GM20000 (cell line): ENCODE data around the gene CCDC17.
"Not testable (repeated sequence)": the region's sequence is repeated elsewhere in the genome, so short reads cannot be mapped to it uniquely, and the experiment has no call there.

ENCODE experiments used
- DNase-seq: peaks from one replicate; pipeline ENCODE4 v3.0.0; 2012; ENCODE audit warnings: low spot score
- CTCF ChIP-seq: IDR thresholded peaks from 2 replicates; pipeline ENCODE4 v1.5.1; 2012; ENCODE audit warnings: mild to moderate bottlenecking, control low read depth; ENCODE audit errors: extremely low read depth, missing control alignments

The CCDC17 gene

GRCh38 chr1:45610589-45611226, 13.1 kb downstream of the CCDC17 start:
- TF ChIP-seq CTCF = no peak
- no peak for DNase-seq

- no peak for DNase-seq
- TF ChIP-seq CTCF = no peak
Observed at GRCh38 chr1:45608175-45609156, 15.4 kb downstream of the CCDC17 start.

- no peak for TF ChIP-seq CTCF
- DNase-seq = no peak
Observed at GRCh38 chr1:45607404-45608074, 16.3 kb downstream of the CCDC17 start.

- TF ChIP-seq CTCF = no peak
- no peak for DNase-seq
Observed at GRCh38 chr1:45604239-45604638, 19.6 kb downstream of the CCDC17 start.

GRCh38 chr1:45596765-45597164, 27.1 kb downstream of the CCDC17 start:
- DNase-seq = not testable (repeated sequence)

- no peak for DNase-seq
- no peak for TF ChIP-seq CTCF
Observed at GRCh38 chr1:45594412-45594811, 29.4 kb downstream of the CCDC17 start.

GRCh38 chr1:45589861-45590260, 34.0 kb downstream of the CCDC17 start:
- DNase-seq = no peak
- TF ChIP-seq CTCF = no peak
